Left lung (tissue), 10 donors: ENCODE measurements around the gene ERC2. TPM values are rescaled to one million over a fixed set of nuclear protein-coding genes. Genes with fewer than 3 reads are reported as not detected.

Experiments
- ATAC-seq: fragments of 200-7000 bp; cut with Tn5 transposase; one replicate; pipeline ENCODE4 v1.9.1; 2020; ENCODE audit warnings: moderate library complexity
- DNase-seq, 4 donors: peaks; one replicate each; pipeline ENCODE4 v3.0.0-alpha.2; 2013 to 2020
- H3K27ac ChIP-seq, 2 donors: fragments of 200-600 bp; sonication (generic) in 1 of 2; one replicate each; pipeline versions ENCODE4 v1.5.0 to v1.8.0; 2020 to 2021
- H3K27me3 ChIP-seq, 2 donors: fragments of 200-600 bp; sonication (generic) in 1 of 2; one replicate each; pipeline versions ENCODE4 v1.5.0 to v1.8.0; 2020 to 2021
- H3K36me3 ChIP-seq, 2 donors: fragments of 200-600 bp; sonication (generic) in 1 of 2; one replicate each; pipeline versions ENCODE4 v1.5.0 to v1.8.0; 2020 to 2021
- H3K4me1 ChIP-seq, 2 donors: fragments of 200-600 bp; one replicate each; pipeline ENCODE4 v1.8.0; 2021
- H3K4me3 ChIP-seq, 2 donors: fragments of 200-600 bp; sonication (generic) in 1 of 2; one replicate each; pipeline versions ENCODE4 v1.5.0 to v1.8.0; 2020 to 2021; ENCODE audit warnings: mild to moderate bottlenecking in 1 of 2
- H3K9me3 ChIP-seq, 2 donors: fragments of 200-600 bp; sonication (generic) in 1 of 2; one replicate each; pipeline versions ENCODE4 v1.5.0 to v1.8.0; 2020 to 2021
- intact Hi-C, 2 donors: fragments of 100-400 bp; cut with DNase I; formaldehyde crosslinking; loops; one replicate each; pipeline versions ENCODE4 v1.11.2 to v1.14.2; 2022
- polyA plus RNA-seq, 6 donors: library from polyadenylated mRNA; unstranded; fragments of 120-200 nt; gene quantifications; one replicate each; pipeline ENCODE4 v1.2.1, GENCODE V29; 2013; ENCODE audit not compliant: insufficient read length in 6 of 6
- total RNA-seq, 2 donors: library from RNA; stranded (reverse); fragmentation: NEBNext Ultra II Directional; extraction: Animal tissue kit (Norgen Biotek cat#: 25700); gene quantifications; one replicate each; pipeline ENCODE4 v1.2.1, GENCODE V29; 2021
- TF ChIP-seq, protein P1 (sequence below), 2 donors: fragments of 200-600 bp; sonication (generic) in 1 of 2; IDR thresholded peaks; one replicate each; pipeline versions ENCODE4 v1.5.0 to v1.8.0; 2021; ENCODE audit warnings: antibody characterized with exemption in 2 of 2
- donor health status: DM: no; HTN: yes; CAD: no.
- donor health status: DM: no; HTN: no; CAD: no.

ERC2 gene
- total and polyA plus RNA-seq, 8 donors = 1.6 to 3.3 (median 2.1) TPM

DNA sequence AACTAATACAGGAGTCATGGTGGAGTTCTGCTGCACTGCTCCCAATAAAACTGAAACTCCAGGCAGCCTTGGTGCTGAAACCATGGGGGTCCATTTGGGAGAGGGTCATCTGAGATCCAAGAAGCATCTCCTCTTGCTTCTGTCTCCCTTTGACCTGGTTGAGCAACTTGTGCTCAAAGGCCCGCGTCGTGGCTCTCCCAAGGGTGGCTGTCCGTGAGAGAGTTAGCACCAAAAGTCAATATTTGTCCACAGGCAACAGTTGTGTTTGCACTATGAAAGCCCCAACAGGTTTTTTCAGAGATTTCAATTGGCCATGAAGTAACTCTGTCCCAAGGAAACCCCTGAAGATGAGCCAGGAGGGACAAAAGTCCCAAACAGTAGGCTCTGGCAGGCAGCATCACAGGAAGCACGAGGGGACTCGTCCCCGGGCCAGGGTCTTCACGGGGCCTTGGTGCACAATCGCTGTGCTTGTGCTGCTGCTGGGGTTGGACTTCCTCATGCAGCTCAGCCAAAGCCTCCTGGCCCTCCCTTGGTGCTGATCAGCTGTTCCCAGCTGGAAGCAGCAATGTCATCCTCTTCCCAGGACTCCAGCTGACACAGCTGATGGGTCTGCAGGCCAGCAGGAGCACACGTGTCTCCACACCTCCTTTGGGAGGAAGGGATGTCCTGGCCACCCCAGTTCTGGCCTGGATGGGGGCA is 941.8 kb downstream of the ERC2 start:
- Histone ChIP-seq H3K4me3 (no peak overlapping the region), H3K27ac (no peak overlapping the region), H3K4me1 (no peaks in the 10 kb centered on the region), H3K27me3 (no peaks in the 10 kb centered on the region), H3K36me3 (no peaks in the 10 kb centered on the region), H3K9me3 (no peaks in the 10 kb centered on the region)
- DNase-seq (no peak), ATAC-seq (no peak)
- TF ChIP-seq, protein P1, sequence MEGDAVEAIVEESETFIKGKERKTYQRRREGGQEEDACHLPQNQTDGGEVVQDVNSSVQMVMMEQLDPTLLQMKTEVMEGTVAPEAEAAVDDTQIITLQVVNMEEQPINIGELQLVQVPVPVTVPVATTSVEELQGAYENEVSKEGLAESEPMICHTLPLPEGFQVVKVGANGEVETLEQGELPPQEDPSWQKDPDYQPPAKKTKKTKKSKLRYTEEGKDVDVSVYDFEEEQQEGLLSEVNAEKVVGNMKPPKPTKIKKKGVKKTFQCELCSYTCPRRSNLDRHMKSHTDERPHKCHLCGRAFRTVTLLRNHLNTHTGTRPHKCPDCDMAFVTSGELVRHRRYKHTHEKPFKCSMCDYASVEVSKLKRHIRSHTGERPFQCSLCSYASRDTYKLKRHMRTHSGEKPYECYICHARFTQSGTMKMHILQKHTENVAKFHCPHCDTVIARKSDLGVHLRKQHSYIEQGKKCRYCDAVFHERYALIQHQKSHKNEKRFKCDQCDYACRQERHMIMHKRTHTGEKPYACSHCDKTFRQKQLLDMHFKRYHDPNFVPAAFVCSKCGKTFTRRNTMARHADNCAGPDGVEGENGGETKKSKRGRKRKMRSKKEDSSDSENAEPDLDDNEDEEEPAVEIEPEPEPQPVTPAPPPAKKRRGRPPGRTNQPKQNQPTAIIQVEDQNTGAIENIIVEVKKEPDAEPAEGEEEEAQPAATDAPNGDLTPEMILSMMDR (IDR thresholded peaks at IDR 0.05) = no peak
- intact Hi-C loops = no loop called here

- TF ChIP-seq, protein P1 (IDR thresholded peaks at IDR 0.05) = no peak
- Histone ChIP-seq H3K9me3 (no peaks in the 10 kb centered on the region), H3K4me3 (no peak overlapping the region), H3K27ac (no peak overlapping the region), H3K27me3 (no peaks in the 10 kb centered on the region), H3K4me1 (no peaks in the 10 kb centered on the region), H3K36me3 (no peaks in the 10 kb centered on the region)
- DNase-seq = no peak
- no peak for ATAC-seq
- intact Hi-C loops = no loop called here
These were observed 942.8 kb downstream of the ERC2 start for GRCh38 chr3:55525436-55525835.

DNA sequence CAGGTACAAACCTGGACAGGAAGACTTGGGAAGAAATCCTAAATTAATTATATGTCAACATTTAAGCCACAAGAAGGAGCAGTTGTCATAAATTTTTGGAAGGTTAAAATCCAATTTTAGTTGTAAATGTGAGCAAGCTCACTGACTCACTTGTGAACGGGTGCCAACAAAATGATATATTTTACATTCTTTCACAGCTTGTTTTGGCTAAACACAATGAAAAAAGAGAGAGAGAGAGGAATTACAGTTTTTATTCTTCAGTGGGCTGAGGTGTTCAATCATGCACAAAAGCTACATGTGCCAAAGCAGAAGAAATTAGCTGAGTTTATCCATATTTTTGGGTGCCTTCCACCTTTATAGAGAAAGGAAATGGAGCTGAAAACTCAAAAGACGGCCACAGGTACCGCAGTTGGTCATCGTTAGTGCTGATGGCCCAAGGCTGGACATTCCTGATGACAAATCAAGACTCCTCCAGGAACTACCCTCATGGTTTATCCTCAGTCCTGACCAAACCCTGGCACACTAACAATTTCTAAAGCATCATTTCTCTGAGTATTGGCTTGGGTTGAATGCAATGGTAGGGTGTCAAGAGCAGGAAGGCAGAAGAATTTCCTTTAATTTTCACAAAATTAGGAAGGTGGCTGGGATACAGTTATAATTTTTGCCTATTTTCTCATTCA is 943.6 kb downstream of the ERC2 start:
- no peak overlapping the region for H3K4me3 ChIP-seq
- ATAC-seq (no peak), DNase-seq (no peak)
- H3K4me1 ChIP-seq = no peaks in the 10 kb centered on the region
- no peak overlapping the region for H3K27ac ChIP-seq
- no peaks in the 10 kb centered on the region for H3K36me3 ChIP-seq
- TF ChIP-seq, protein P1 (IDR thresholded peaks at IDR 0.05) = no peak
- intact Hi-C loops = no loop called here
- no peaks in the 10 kb centered on the region for H3K9me3 ChIP-seq
- H3K27me3 ChIP-seq = no peaks in the 10 kb centered on the region

- TF ChIP-seq, protein P1 (IDR thresholded peaks at IDR 0.05) = no peak
- no peak for ATAC-seq
- H3K36me3 ChIP-seq = no peaks in the 10 kb centered on the region
- H3K4me3 ChIP-seq = no peak overlapping the region
- no peak for DNase-seq
- no peaks in the 10 kb centered on the region for H3K4me1 ChIP-seq
- H3K27ac ChIP-seq = no peak overlapping the region
- no peaks in the 10 kb centered on the region for H3K9me3 ChIP-seq
- intact Hi-C loops = no loop called here
- H3K27me3 ChIP-seq = no peaks in the 10 kb centered on the region
These were observed 944.8 kb downstream of the ERC2 start for GRCh38 chr3:55523471-55523870.

GRCh38 chr3:55521738-55522421 is 946.4 kb downstream of the ERC2 start:
- DNase-seq (no peak), ATAC-seq (no peak)
- Histone ChIP-seq H3K9me3 (no peaks in the 10 kb centered on the region), H3K4me1 (no peaks in the 10 kb centered on the region), H3K27me3 (peaks cover 0 to 3% of the 10 kb centered on the region in 2 donors), H3K27ac (no peak overlapping the region), H3K36me3 (no peaks in the 10 kb centered on the region), H3K4me3 (no peak overlapping the region)
- TF ChIP-seq, protein P1 (IDR thresholded peaks at IDR 0.05) = no peak
- intact Hi-C loops = no loop called here
